Activated T-helper 9 cell treated with anti-CD3 and anti-CD28 coated beads, Interleukin-2, amount 50 U/mL, for 16 hours (primary cell): ENCODE data around the gene VAMP8.

Experiments used
- DNase-seq: peaks from one replicate; pipeline ENCODE4 v3.0.0-alpha.2; 2020; ENCODE audit warnings: low read depth

VAMP8 gene

DNA sequence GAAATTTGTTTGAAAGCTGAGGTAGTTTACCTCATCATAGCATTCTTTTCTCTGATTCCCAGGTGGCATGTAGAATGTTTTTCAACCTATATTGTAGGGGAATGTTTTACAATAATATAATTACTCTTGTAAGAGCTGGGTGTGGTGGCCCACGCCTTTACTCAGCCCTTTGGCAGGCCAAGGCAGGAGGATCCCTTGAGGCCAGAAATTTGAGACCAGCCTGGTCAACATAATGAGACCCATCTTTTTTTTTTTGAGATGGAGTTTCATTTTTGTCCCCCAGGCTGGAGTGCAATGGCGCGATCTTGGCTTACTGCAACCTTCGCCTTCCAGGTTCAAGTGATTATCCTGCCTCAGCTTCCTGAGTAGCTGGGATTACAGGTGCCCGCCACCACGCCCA, 42.2 kb downstream of the VAMP8 start:
- no peak for DNase-seq

- DNase-seq = no peak
Measured at GRCh38 chr2:85621338-85621737, 44.0 kb downstream of the VAMP8 start.

DNA sequence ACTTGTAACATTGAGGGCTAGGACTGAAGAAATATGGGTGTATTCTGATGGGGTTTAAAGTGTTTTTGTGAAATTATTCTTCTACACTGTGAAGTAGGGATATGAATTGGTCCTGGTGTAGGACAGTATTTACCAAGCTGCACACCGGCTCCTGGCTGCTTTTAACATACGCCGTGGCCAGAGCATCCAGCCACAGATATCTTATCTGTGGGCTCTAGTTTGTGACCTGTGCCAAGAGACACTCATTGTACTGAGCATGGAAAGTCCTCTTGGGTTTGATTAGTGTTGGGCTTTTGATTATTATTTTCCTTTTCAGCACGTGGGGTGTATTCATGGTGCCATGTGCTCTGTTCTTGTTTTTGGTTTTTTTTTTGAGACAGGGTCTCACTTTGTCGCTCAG, 46.6 kb downstream of the VAMP8 start:
- DNase-seq = no peak

GRCh38 chr2:85628658-85629057, 51.3 kb downstream of the VAMP8 start:
- DNase-seq = no peak

GRCh38 chr2:85631316-85631715, 53.9 kb downstream of the VAMP8 start:
- no peak for DNase-seq
